Measurements from ENCODE around the gene MAN2A1. TPM values are rescaled to one million over a fixed set of nuclear protein-coding genes. Genes with fewer than 3 reads are reported as not detected.

Gene MAN2A1
- total RNA-seq, 1 experiment from 2014 or later: 78.0 TPM

DNA sequence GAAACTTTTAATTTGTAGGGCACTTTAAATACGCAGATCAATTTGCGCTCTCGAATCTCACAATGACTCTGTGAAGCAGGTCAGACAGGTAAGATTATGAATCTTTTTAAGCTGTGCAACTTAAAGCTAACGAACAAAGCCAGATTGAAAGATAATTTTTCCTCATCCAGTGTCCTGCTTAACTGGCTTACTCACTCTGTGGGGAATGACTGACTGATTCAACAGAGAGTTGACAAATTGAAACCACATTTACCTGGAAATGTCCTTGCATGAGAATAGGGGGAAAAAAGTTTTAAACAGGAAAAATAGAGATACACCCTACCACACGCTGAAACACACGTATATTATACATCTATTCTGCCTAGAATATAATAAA lies 187.9 kb downstream of the MAN2A1 start:
- no CpG with 5 or more reads among the region's 6 CpGs for WGBS (ENCODE audit: extremely low coverage, insufficient read length, low lambda C conversion rate)
- H2BK12ac ChIP-seq (ENCODE audit: insufficient read length, low read depth, low read length): no peak overlapping the region
- no peaks in the 10 kb centered on the region for H3K27me3 ChIP-seq (ENCODE audit: insufficient read depth, low read length)
- no peaks in the 10 kb centered on the region for H3K79me1 ChIP-seq (ENCODE audit: insufficient read depth, low read depth, low read length, poor library complexity, severe bottlenecking)
- H3K23ac ChIP-seq (ENCODE audit: insufficient read length, low read depth, low read length): no peak overlapping the region
- H2AK5ac ChIP-seq (ENCODE audit: insufficient read length, low read length): no peak overlapping the region
- H3T11ph ChIP-seq (ENCODE audit: low read length): no peak overlapping the region
- TF ChIP-seq, protein P1, sequence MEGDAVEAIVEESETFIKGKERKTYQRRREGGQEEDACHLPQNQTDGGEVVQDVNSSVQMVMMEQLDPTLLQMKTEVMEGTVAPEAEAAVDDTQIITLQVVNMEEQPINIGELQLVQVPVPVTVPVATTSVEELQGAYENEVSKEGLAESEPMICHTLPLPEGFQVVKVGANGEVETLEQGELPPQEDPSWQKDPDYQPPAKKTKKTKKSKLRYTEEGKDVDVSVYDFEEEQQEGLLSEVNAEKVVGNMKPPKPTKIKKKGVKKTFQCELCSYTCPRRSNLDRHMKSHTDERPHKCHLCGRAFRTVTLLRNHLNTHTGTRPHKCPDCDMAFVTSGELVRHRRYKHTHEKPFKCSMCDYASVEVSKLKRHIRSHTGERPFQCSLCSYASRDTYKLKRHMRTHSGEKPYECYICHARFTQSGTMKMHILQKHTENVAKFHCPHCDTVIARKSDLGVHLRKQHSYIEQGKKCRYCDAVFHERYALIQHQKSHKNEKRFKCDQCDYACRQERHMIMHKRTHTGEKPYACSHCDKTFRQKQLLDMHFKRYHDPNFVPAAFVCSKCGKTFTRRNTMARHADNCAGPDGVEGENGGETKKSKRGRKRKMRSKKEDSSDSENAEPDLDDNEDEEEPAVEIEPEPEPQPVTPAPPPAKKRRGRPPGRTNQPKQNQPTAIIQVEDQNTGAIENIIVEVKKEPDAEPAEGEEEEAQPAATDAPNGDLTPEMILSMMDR (conservative IDR thresholded peaks at IDR 0.05): no peak
- no peak overlapping the region for H2BK5ac ChIP-seq (ENCODE audit: insufficient read length, low read length)
- no peak overlapping the region for H4K5ac ChIP-seq (ENCODE audit: insufficient read length, low read depth, low read length)
- H3K4me3 Mint-ChIP-seq: no peak overlapping the region
- no peaks in the 10 kb centered on the region; the same call in 1 of the 2 replicates for H3K27me3 Mint-ChIP-seq (ENCODE audit: low read depth)
- no peak overlapping the region for H4K8ac ChIP-seq (replicated peaks; ENCODE audit: insufficient read length, low read depth, low read length)
- no peak overlapping the region for H3K14ac ChIP-seq (ENCODE audit: insufficient read depth, low read length)
- no peak overlapping the region for H4K91ac ChIP-seq (ENCODE audit: insufficient read length, low read depth, low read length)
- H2AFZ ChIP-seq (ENCODE audit: low read length): no peak overlapping the region
- no peak overlapping the region for H2BK120ac ChIP-seq (ENCODE audit: low read depth, low read length, poor library complexity, severe bottlenecking)
- H2BK15ac ChIP-seq (ENCODE audit: low read depth, low read length): no peak overlapping the region
- H2BK20ac ChIP-seq (ENCODE audit: low read depth, low read length, poor library complexity, severe bottlenecking): no peak overlapping the region
- H3K23me2 ChIP-seq (ENCODE audit: insufficient read length, low read depth, low read length, poor library complexity, severe bottlenecking): no peaks in the 10 kb centered on the region
- no peak overlapping the region for H3K9ac ChIP-seq (ENCODE audit: extremely low read depth, insufficient read length, low read length)
- no peaks in the 10 kb centered on the region for H4K20me1 ChIP-seq (ENCODE audit: control insufficient read depth, insufficient read depth, insufficient read length)
- no peak for DNase-seq
- no peaks in the 10 kb centered on the region for H3K9me3 Mint-ChIP-seq
- no peak overlapping the region for H3K27ac ChIP-seq (ENCODE audit: insufficient read length, low read depth, low read length)
- no peak overlapping the region for H3K4ac ChIP-seq (ENCODE audit: low read depth, low read length)
- H3K9me3 ChIP-seq (ENCODE audit: control insufficient read depth, low read depth, low read length): no peaks in the 10 kb centered on the region
- H3K18ac ChIP-seq (ENCODE audit: insufficient read length, low read depth, low read length): no peak overlapping the region
- no peak overlapping the region for H3K56ac ChIP-seq (ENCODE audit: insufficient read length, low read depth, low read length)
- H3K36me3 Mint-ChIP-seq (ENCODE audit: insufficient read depth in 1 of 3, low read depth in 3 of 3): no peaks in the 10 kb centered on the region
- no peaks in the 10 kb centered on the region for H3K4me1 ChIP-seq (ENCODE audit: insufficient read depth, low read length)
- H3K4me1 Mint-ChIP-seq: no peaks in the 10 kb centered on the region; a peak in 1 of 4 replicates
- no peak overlapping the region for H3K4me2 ChIP-seq (ENCODE audit: insufficient read depth, insufficient read length, low read length)
- no peak overlapping the region for H3K27ac Mint-ChIP-seq
- H3K79me2 ChIP-seq (ENCODE audit: insufficient read depth, low read length): no peaks in the 10 kb centered on the region

Measured in H9 (cell line).